PC-3 (cell line): ENCODE results near the gene SPEF1. TPM values are rescaled to one million over a fixed set of nuclear protein-coding genes. Genes with fewer than 3 reads are reported as not detected.

Experiments used
- ATAC-seq: fragments of 200-7000 bp; cut with Tn5 transposase; 2 replicates; pipeline ENCODE4 v1.9.1; 2020; ENCODE audit warnings: mild to moderate bottlenecking, moderate library complexity
- BruUV-seq: library from RNA; stranded (reverse); fragments of 400-500 nt; replicated peaks from 2 replicates; lab custom pipeline; 2021; lab: Mats Ljungman, UMichigan
- CTCF ChIA-PET: fragments of 300-600 bp; sonication (Branson Sonifier 250); formaldehyde crosslinking; loops from one replicate; lab custom pipeline; 2022; ENCODE audit warnings: antibody characterized with exemption; lab: Charles Lee
- POLR2A ChIA-PET: fragments of 300-600 bp; sonication (Branson Sonifier 250); formaldehyde crosslinking; loops from one replicate; lab custom pipeline; 2022; ENCODE audit warnings: antibody characterized with exemption; ENCODE audit not compliant: unreplicated experiment; lab: Charles Lee
- DNase-seq: peaks from one replicate; pipeline ENCODE4 v3.0.0-alpha.2; 2015
- H2AFZ ChIP-seq: fragments of 300-600 bp; sonication (generic); 2 replicates; pipeline ENCODE4 v1.6.0; 2016; ENCODE audit warnings: antibody characterized with exemption, low read length
- H3F3A ChIP-seq: fragments of 300-600 bp; sonication (generic); one replicate; pipeline ENCODE4 v1.6.0; 2017; ENCODE audit warnings: antibody characterized with exemption, low read length, control low read depth, mild to moderate bottlenecking; ENCODE audit not compliant: unreplicated experiment
- H3K27ac ChIP-seq: fragments of 300-600 bp; sonication (generic); 2 replicates; pipeline ENCODE4 v1.5.1; 2016; ENCODE audit warnings: mild to moderate bottlenecking, low read length
- H3K27me3 ChIP-seq: fragments of 300-600 bp; sonication (generic); 2 replicates; pipeline ENCODE4 v1.6.1; 2016; ENCODE audit warnings: low read length, mixed read lengths
- H3K36me3 ChIP-seq: fragments of 300-600 bp; sonication (generic); 2 replicates; pipeline ENCODE4 v1.6.1; 2016; ENCODE audit warnings: low read depth, mixed run types, low read length, mixed read lengths
- H3K4me1 ChIP-seq: fragments of 300-600 bp; sonication (generic); 2 replicates; pipeline ENCODE4 v1.5.1; 2016; ENCODE audit warnings: low read length; ENCODE audit not compliant: insufficient read depth
- H3K4me2 ChIP-seq: fragments of 300-600 bp; sonication (generic); 2 replicates; pipeline ENCODE4 v1.6.0; 2016; ENCODE audit warnings: low read length
- H3K4me3 ChIP-seq: fragments of 300-600 bp; sonication (generic); 2 replicates; pipeline ENCODE4 v1.5.1; 2016; ENCODE audit warnings: mild to moderate bottlenecking, low read length, mixed read lengths
- H3K79me2 ChIP-seq: fragments of 300-600 bp; sonication (generic); 2 replicates; pipeline ENCODE4 v1.6.1; 2017; ENCODE audit warnings: low read length, mixed read lengths
- H3K9ac ChIP-seq: fragments of 300-600 bp; sonication (generic); 2 replicates; pipeline ENCODE4 v1.6.0; 2016; ENCODE audit warnings: mild to moderate bottlenecking, low read length
- H3K9me2 ChIP-seq: fragments of 300-600 bp; sonication (generic); replicated peaks from 2 replicates; pipeline ENCODE4 v1.6.1; 2016; ENCODE audit warnings: mixed run types, low read length, mixed read lengths
- H3K9me3 ChIP-seq: fragments of 300-600 bp; sonication (generic); 2 replicates; pipeline ENCODE4 v1.6.1; 2016; ENCODE audit warnings: low read length, mixed read lengths
- H4K20me1 ChIP-seq: fragments of 300-600 bp; sonication (generic); 2 replicates; pipeline ENCODE4 v1.6.1; 2016; ENCODE audit warnings: low read length, mixed read lengths
- EZH2 ChIP-seq: fragments of 300-600 bp; sonication (generic); IDR thresholded peaks from one replicate; pipeline ENCODE4 v1.6.1; 2017; ENCODE audit warnings: antibody characterized with exemption, mild to moderate bottlenecking, low read length; ENCODE audit not compliant: unreplicated experiment
- EZH2phosphoT487 ChIP-seq: fragments of 300-600 bp; sonication (generic); IDR thresholded peaks from 2 replicates; pipeline ENCODE4 v1.6.1; 2018; ENCODE audit warnings: mild to moderate bottlenecking, antibody characterized with exemption, low read length, borderline replicate concordance
- intact Hi-C: fragments of 100-400 bp; cut with micrococcal nuclease; formaldehyde crosslinking; loops from 2 replicates; pipeline ENCODE4 v1.9.0; 2023
- total RNA-seq: library from RNA; depleted of rRNA; stranded (reverse); fragments of >200 nt; gene quantifications from 2 replicates; pipeline ENCODE4 v1.2.3, GENCODE V29; 2014
- TF ChIP-seq, protein P1 (sequence below): fragments of 300-600 bp; sonication (generic); conservative IDR thresholded peaks from 2 replicates; pipeline ENCODE4 v1.5.1; 2017; ENCODE audit warnings: antibody characterized with exemption, low read depth, mild to moderate bottlenecking, low read length

SPEF1 gene
- total RNA-seq, 1 experiment from 2014 or later = 2.0 TPM

DNA sequence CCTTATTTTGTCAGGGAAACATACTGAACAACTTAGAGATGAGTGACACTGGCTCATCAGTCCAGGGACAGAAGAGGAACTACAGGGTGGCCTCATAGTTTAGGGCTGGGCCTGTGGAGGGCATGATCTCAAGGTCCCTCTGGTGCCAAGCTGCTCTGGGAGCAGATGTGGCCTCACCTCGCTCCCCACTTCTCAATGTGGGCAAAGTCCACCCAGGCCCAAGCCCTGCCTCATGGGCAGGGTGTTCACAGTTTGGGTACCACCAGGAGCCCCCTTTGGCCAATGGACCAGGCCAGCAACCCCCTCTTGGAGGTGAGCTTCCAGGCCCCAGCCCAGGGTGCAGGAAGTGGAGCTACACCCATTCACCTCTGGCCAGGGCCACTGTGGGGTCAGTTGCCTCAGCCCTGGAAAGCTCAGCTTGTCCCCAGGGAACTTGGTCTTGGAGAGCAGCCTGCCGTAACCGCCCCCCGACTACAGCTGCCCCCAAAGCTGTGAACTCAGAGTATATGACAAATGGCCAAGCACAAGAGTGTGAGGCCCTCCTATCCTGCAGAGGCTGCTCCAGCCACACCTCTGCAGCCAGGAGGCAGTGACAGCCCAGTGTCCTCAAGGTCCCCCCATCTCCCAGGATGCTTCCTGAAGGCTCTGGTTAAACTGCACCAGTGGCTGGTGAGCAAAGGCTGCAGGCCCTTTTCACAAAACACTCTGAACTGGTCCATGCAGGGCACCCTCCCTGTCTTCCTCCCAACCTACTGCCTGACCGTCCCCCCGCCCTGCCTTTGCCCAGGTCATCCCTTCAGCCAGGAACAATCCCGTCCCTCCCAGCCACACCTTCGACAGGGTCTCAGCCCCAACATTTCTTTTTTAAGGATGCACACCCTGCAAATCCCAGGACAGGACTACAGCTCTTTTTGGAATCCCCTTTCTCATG lies 17.3 kb downstream of the SPEF1 start:
- H3K27ac ChIP-seq = no peak overlapping the region
- H3K79me2 ChIP-seq = peaks cover 59% of the 10 kb centered on the region
- no peaks in the 10 kb centered on the region for H3K9me2 ChIP-seq
- DNase-seq = no peak
- ChIA-PET CTCF (no interaction called here), POLR2A (no interaction called here)
- no peak for TF ChIP-seq EZH2
- H2AFZ ChIP-seq = no peak overlapping the region
- peaks cover 9% of the 10 kb centered on the region; the same call in 1 of the 2 replicates for H3K36me3 ChIP-seq
- no peaks in the 10 kb centered on the region for H3K9me3 ChIP-seq
- H3K27me3 ChIP-seq = no peaks in the 10 kb centered on the region
- H3K4me2 ChIP-seq = no peak overlapping the region
- no peak overlapping the region for H3K4me3 ChIP-seq
- ATAC-seq = no peak
- BruUV-seq = no TSS peak
- H4K20me1 ChIP-seq = peaks cover 15% of the 10 kb centered on the region
- H3F3A ChIP-seq = no peaks in the 10 kb centered on the region
- intact Hi-C loops = no loop called here
- H3K4me1 ChIP-seq = peaks cover 26% of the 10 kb centered on the region
- no peak overlapping the region for H3K9ac ChIP-seq

DNA sequence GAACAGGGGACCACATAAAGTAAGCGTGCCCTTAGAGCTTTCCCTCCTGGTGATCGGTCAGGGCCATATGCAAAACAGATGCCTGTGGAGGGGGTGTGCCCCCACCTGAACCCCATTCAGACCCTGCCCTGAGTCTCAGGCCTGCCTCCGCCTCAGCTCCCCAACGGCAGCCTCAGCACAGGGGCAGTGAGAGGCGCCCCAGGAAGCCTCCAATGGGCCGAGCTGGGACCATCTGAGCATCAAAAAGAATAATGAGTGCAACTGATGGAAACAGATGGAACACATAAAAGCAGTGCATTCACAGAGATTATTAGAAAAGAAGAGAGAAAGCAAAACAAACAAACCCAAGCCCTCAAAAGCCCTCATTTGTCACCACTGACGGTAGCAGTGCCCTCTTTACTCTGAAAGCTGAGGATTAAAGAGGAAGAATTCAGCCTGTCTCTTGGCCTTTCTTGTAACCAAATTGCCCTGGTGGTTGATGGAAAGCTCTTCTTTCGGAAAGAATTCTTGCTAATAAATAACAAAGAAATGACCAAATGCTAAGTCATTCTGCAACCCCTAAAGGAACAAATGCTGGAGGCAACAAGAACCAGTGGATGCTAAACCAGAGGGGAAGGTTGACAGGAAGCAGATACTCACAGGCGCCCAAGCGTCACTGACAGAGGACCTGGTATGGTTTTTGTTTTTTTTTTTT lies 20.4 kb downstream of the SPEF1 start:
- Histone ChIP-seq H3K79me2 (peaks cover 42% of the 10 kb centered on the region), H3F3A (no peaks in the 10 kb centered on the region), H2AFZ (no peak overlapping the region), H3K36me3 (peaks cover 19% of the 10 kb centered on the region), H3K9me3 (no peaks in the 10 kb centered on the region), H3K9ac (no peak overlapping the region), H3K27ac (no peak overlapping the region), H3K4me3 (no peak overlapping the region), H4K20me1 (peaks cover 5% of the 10 kb centered on the region; the same call in 1 of the 2 replicates), H3K27me3 (no peaks in the 10 kb centered on the region), H3K4me1 (peaks cover 6% of the 10 kb centered on the region), H3K4me2 (no peak overlapping the region), H3K9me2 (no peaks in the 10 kb centered on the region)
- intact Hi-C loops = no loop called here
- ChIA-PET POLR2A (no interaction called here), CTCF (no interaction called here)
- TF ChIP-seq EZH2phosphoT487 (no peak), EZH2 (no peak)
- TF ChIP-seq, protein P1, sequence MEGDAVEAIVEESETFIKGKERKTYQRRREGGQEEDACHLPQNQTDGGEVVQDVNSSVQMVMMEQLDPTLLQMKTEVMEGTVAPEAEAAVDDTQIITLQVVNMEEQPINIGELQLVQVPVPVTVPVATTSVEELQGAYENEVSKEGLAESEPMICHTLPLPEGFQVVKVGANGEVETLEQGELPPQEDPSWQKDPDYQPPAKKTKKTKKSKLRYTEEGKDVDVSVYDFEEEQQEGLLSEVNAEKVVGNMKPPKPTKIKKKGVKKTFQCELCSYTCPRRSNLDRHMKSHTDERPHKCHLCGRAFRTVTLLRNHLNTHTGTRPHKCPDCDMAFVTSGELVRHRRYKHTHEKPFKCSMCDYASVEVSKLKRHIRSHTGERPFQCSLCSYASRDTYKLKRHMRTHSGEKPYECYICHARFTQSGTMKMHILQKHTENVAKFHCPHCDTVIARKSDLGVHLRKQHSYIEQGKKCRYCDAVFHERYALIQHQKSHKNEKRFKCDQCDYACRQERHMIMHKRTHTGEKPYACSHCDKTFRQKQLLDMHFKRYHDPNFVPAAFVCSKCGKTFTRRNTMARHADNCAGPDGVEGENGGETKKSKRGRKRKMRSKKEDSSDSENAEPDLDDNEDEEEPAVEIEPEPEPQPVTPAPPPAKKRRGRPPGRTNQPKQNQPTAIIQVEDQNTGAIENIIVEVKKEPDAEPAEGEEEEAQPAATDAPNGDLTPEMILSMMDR = no peak
- DNase-seq = no peak
- no TSS peak for BruUV-seq
- ATAC-seq = no peak

DNA sequence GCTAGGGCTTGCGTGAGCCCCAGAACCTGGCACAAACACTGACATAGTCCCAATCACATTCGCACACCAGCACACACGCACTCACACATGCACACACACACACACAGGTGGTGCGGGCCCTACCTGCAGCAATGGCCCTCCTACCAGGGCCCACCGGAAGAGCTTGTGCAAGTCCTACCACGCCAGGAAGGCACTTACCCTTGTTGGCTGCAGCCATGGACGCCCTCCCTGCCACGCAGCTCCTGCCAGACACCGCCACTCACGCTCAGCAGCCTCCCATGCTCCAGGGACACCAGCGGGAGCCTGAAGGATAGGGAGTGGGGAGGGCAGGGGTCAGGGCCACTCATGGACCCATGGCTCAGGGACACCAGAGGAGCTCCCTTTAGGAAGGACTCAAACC lies 21.4 kb downstream of the SPEF1 start:
- Histone ChIP-seq H3K27me3 (no peaks in the 10 kb centered on the region), H3K4me2 (no peak overlapping the region), H3K27ac (no peak overlapping the region), H3K9ac (no peak overlapping the region), H3K36me3 (peaks cover 15% of the 10 kb centered on the region), H3F3A (no peaks in the 10 kb centered on the region), H2AFZ (no peak overlapping the region), H3K4me1 (no peaks in the 10 kb centered on the region), H3K79me2 (peaks cover 32% of the 10 kb centered on the region), H3K9me3 (no peaks in the 10 kb centered on the region), H4K20me1 (peaks cover 3% of the 10 kb centered on the region; the same call in 1 of the 2 replicates), H3K4me3 (no peak overlapping the region), H3K9me2 (no peaks in the 10 kb centered on the region)
- intact Hi-C loops = no loop called here
- ATAC-seq = no peak
- TF ChIP-seq, protein P1 = no peak
- TF ChIP-seq EZH2 = no peak
- no peak for TF ChIP-seq EZH2phosphoT487
- ChIA-PET POLR2A (no interaction called here), CTCF (no interaction called here)
- DNase-seq = no peak
- BruUV-seq = no TSS peak
